Stimulated activated CD4-positive, alpha-beta T cell treated with anti-CD3 and anti-CD28 coated beads, Interleukin-1b, Interleukin-23, amount 100 ng/mL, for 1 hour (primary cell): ENCODE data around the gene LCT.

Experiments
- DNase-seq, 2 donors: peaks; one replicate each; pipeline ENCODE4 v3.0.0-alpha.2; 2020; ENCODE audit warnings: low read depth in 2 of 2

LCT gene

GRCh38 chr2:135742325-135742757 lies 94.6 kb downstream of the LCT start:
- peak in 1 of 2 donors; percentile 9 for DNase-seq

DNA sequence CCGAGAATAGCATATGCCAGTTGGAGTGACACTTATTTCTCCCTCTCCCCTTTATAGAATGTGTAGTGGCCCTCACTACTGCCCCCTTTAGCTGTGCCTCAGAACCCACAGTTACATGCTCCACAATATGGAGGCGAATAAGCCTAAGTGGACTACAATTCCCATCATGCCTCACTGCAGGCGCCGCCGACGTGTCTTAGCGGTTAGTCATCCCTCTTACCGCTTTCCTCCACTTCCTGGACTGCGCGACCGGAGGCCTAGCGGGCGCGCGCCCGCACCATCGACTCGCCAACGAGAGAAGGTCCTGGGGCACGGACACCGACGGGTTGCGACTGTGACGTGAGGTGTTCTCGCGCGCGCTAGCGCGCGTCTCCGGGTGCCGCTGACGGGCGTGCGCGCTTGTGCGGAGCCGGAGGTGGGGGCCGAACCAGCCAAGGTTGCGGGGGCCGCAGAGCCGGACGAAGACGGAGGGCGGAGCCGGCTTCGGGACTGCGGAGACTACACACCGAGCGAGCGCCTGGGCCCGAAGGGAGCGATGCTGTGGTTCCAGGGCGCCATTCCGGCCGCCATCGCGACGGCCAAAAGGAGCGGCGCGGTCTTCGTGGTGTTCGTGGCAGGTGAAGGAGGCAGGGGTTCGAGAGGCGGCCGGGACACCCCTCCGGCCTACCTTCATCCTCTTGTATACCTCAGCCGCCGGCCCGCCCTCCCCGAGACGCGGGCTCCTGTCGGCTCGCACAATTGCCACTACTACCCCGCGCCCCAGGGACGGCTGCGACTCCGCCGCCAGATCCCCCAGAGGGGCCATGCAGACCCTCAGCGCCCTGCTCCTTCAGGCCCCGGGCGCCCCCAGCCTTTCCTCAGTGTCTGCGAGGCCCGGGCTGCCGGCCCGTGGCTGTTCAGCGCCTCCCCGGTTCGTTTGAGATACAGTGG lies 95.3 kb downstream of the LCT start, which contains the start of gene UBXN4:
Gene UBXN4, plus strand, starts transcription at position 461 of the 930 bp plus-strand sequence. Its CDS starts 75 bp downstream, at position 536.
- peak; percentile 83 to 86 for DNase-seq

DNA sequence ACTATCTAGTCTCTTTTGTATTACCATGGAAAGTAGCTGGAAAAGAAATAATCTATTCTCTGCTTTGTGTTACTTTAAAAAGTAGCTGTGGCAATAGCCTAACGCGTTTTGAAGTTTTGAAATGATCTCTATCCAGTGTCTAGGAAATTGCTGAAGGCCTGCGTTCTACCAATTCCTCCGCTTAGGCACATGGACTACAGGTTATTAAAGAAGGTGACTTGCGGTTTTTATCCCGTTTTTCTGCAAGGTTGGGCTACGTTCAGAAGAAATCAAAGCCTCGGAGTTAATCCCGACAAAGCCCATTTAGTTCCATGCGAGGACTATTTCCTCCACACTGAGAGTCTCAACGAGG lies 96.0 kb downstream of the LCT start:
- no peak for DNase-seq

- no peak for DNase-seq
Observed at GRCh38 chr2:135740206-135740605, 96.8 kb downstream of the LCT start.
